ENCODE measurements around the gene KRTAP4-5.
"Not testable (repeated sequence)": the region's sequence is repeated elsewhere in the genome, so short reads cannot be mapped to it uniquely, and the experiment has no call there.

The KRTAP4-5 gene

GRCh38 chr17:41108728-41109386, 40.8 kb downstream of the KRTAP4-5 start:
- not testable (repeated sequence) for DNase-seq (ENCODE audit: low spot score)

- no peak for DNase-seq (ENCODE audit: low spot score)
These were observed 41.6 kb downstream of the KRTAP4-5 start for GRCh38 chr17:41107941-41108450.

- DNase-seq (ENCODE audit: low spot score) = not testable (repeated sequence)
These were observed 44.3 kb downstream of the KRTAP4-5 start, which contains the start of gene KRTAP4-9 for GRCh38 chr17:41105347-41105746. TSS of gene KRTAP4-9 (plus strand) at chr17:41105389. CDS start at chr17:41105389, 0 bp downstream.

DNA sequence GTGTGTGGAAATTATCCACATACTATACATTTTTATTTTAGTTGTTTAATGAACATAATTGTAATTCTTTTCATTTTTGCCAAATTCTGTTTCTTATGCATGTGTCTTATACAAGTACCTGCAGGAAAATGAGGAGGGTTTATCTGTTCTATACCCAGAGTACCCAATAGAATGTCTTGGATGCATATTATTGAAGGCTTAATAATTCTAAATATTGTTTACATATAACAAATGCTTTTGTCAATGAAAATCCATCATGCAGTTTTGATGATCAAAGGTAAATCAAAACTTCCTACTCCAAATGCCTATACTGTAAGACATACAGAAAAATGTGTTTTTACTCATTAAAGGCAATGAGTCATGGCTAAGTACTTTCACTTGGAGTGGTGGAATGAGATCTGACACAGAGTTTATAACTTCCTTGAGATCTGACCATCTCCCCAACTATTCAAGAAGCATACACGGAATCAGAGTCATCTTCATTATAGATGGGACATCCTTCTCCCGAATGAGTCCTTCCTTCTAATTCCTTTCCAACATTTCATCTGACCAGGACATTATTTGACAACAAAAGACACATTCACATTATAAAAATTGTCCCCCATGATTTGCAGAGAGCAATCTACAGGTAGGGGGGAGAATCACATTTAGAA, 45.1 kb downstream of the KRTAP4-5 start:
- DNase-seq (ENCODE audit: low spot score) = not testable (repeated sequence)

DNA sequence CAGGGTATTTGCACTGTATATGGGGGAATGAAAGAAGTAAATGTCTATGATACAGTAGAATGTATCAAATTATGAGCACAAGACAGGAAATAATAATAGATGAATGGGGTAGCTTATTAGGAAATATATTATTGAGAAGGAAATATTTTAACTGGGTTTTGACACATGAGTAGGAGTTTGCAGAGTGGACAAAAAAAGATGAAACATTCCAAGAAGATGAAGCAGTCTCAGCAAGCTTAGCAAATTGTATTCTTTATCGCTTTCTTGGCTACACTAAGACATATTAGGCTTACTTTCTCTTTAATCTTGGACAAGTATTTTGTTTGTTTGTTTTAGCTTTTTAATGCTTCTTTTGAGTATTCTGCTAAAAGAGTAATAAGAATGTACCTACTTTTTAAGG, 45.7 kb downstream of the KRTAP4-5 start:
- DNase-seq (ENCODE audit: low spot score) = no peak

GRCh38 chr17:41101586-41102259, 47.9 kb downstream of the KRTAP4-5 start, which contains the start of gene KRTAP4-16:
TSS of gene KRTAP4-16 (minus strand) at chr17:41102209. CDS start at chr17:41102209, 0 bp downstream.
- no peak for DNase-seq (ENCODE audit: low spot score)

- not testable (repeated sequence) for DNase-seq (ENCODE audit: low spot score)
These were observed 49.7 kb downstream of the KRTAP4-5 start for GRCh38 chr17:41099682-41100480.
